HPDE6-E6E7 (cell line): Measurements from ENCODE around the gene PPP2R3A.

ENCODE experiments used
- DNase-seq: peaks from one replicate; pipeline ENCODE4 v3.0.0; 2011; ENCODE audit warnings: missing footprints; ENCODE audit errors: extremely low spot score

Gene PPP2R3A

DNA sequence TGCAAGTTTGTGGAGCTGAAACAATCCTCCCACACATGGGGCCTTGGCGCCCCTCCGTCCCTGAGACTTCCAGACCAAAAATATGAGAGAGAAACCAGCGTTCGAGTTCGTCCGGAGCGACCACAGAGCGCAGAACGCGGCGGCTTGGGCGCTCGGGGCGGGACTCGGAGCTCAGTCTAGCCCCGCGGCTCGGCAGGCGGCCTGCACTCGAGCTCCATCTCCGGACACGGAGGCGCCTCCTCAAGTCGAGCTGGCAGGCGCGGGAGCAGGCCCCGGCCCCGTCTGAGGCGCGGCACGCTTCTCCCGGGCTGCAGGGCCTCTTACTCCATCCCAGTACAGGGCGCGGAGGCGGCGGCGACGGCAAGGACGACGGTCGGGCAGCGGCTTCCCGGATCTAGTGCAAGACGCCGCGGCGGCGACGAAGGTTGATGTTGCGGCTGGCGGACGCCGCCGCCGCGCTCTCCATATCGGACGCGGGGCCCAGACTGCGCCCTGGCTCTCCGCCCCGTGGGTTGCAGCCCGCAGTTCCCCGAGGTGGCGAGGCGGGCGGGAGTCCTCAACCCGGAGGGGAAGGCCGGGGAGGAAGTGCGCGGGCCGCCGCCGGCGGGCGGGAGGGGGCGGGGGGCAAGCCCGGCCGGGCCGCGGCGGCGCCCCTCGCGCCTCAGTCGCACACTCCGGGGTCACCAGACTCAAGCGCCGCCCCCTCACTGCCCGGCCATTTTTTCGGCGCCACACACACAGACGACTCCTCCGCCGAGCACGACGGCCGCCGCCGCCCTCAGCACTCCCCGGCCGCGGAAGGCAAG, 229.9 kb downstream of the PPP2R3A start:
- DNase-seq, result no peak

DNA sequence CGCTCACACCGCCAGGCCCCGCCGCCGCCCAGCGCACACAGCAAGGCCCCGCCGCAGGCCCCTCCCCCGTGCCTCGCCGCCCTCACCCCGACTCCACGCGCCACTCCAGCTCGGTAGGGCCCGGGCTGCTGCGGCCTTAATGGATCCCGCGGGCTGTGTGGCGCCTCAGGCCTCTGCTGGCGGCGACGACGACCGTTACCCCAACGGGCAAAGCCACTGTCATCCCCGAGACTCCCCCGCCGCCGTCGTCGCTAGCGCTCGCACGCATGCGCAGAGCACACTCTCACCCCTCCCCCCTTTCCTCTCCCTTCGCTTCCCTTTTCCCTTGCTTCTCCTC, 230.5 kb downstream of the PPP2R3A start, which contains the start of gene MSL2:
MSL2 (minus strand) TSS at position 272 of the 337 bp plus-strand sequence. CDS start 1,222 bp downstream, outside the sequence.
- peak; percentile 44 for DNase-seq

DNA sequence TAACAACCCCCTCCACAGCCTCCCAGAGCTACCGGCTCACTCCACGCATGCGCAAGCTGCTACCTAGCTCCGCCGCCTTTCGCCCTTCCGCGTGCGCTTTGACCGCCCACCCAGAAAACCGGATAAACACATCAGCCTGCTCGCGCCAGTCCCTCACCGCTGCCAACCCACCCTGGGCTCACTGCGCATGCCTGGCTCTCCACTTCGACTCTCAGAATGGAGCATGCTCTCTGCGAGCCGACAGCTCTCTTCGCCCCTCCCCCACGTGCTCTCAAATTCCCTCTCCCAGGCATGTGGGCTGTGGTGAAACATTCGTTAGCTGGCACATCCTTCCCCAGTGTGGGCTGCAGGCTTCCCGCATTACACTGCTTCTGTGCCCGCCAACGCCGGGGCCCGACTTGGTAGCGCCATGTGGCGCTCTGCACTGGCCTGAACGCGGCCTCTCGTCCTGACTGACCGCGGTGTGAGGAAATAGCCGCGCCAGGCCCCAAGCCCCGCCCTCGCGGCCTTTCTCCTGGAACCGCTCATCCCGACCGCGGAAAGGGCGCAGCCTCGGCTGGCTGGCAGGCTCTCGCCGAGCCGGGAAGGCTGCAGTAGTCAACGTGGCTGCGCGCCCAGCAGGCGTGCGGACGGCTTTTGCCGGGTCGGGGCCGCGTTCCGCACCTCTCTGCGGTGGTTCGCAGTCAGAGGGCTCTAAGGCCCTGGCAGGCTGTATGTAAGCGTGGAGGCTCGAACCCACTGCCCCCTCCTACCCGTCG, 231.1 kb downstream of the PPP2R3A start:
- DNase-seq, result peak; percentile 98

DNA sequence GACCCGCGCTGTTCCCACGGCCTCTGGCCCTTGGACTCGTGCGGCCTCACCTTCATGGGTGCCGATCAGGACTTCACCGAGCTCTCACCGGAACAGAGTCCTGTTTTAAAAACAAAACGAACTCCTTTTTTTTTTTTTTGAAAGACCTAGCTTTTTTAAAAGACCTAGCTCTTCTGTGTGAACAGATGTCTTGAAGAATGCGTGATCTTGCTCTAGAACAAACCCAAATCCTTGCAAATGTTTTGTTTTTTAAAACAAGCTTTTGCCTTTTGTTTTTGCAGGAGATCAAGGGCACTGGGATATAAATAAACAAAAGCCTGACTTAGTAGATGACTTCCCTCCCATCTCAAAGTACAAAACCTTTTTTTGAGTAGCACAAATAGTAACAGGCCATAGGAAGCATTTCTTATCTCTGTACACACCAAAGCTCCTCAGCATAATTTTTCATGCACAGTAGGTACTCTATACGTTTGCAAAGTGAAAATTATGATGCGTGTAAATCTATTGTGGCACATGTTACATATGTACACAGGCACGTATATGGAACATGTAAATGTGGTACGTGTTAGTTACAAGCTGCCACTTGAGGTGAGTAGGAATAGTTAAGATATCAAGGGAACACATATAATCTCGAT, 231.7 kb downstream of the PPP2R3A start:
- no peak for DNase-seq
